ENCODE data around the gene CPVL.
A peak's percentile ranks its signal among the peaks of the same experiment; 100 is the strongest.
"Not testable (repeated sequence)": the region's sequence is repeated elsewhere in the genome, so short reads cannot be mapped to it uniquely, and the experiment has no call there.

The CPVL gene

DNA sequence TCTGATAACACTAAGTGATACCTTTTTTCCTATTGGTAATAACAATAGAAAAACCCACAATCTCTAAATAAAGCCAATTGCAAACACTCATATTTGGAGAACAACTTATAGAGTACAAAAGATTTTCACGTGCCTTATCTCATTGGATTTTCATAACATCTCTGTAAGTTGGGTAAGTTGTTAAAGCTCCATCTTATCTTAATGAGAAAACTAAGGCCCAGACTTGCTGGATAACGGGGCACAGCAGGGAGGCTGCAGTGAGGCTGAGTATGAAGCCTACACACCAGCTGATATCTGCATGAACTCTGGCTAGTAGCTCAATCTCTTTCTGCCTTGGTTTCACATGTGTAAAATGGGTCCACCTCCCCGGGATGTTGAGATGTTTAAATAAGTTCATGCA is 26.8 kb downstream of the CPVL start:
- DNase-seq (ENCODE audit: low read depth in 2 of 2) = no peak

DNA sequence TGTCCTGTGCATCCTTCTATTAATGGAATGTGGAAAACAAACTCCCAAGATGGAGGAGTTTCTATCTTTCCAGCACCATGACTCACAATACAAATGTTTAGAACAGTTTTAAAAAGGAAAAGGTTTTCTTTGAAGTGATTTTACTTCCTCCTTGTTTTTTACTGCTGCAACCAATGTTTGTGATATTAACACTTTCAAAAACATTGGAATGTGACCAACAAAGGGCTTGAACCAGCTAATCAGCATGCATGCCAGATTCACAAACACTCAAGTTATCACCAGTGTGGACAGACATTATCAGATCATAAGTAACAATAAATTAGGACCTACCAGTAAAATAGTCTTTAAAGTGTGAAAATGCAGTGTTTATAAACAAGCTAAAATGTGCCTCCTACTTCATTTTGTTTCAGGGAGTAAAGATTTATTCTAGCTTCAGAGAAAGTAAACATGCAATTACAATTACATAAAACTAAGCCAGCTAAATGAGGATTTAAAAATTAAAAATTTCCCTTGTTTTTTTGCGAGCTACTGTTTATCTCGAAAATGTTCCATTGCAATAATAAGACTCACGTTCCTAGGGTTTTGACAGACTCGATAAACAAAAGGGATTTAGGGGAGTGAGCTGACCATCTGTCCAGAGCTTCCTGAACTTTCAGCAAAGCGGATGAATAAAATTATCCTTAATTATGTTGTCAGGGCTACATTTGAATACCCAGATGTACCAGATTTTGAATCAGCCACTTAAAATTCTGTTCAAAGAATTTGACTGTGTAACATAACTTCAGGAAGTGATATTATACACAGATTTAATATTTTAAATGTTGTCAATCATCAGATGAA is 29.8 kb downstream of the CPVL start:
- DNase-seq (ENCODE audit: low read depth in 2 of 2) = no peak

DNA sequence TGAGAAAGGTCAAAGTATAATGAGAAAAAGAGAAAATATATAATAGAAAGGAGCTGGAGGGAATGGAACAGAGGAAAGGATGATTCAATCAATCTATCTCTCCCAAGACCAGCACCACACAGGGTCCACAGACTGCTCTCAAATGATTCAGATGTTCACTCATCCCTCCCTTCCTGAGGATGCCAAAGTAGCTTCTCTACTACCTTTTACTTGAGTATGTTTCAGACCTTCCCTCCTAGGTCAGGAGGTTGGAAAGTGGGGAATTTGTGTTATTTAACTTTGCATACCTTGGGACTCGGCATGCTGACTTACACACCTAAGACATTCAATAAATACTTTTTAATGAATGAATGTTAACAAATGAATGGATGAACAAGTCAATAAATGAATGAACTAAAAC is 30.6 kb downstream of the CPVL start:
- DNase-seq (ENCODE audit: low read depth in 2 of 2) = no peak

DNA sequence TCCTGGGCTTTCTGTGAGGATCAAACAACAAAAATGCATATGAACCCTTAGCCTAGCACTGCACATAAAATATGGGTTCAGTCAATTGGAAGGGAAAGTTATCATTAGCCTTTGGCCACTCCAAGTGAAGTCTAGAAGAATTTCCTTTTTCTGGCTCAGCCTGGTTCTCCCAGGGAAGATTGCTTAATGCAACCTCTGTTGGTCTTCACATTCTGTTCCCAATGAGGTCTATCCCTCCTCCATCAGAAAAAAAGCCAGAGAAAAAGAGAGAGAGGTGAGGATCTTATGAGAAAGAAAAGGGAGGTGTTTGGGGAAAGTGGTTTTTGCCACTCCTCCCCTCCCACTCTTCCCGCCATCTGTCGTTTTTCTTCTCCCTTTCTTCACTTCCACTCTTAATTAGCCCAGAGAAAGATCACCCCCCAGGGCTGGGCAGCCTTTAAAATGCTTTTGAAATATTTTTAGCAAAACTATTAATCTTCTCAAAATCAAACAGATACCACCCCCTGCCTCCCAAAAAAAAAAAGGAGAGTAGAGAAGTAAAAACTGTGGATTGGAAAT is 31.1 kb downstream of the CPVL start:
- no peak for DNase-seq (ENCODE audit: low read depth in 2 of 2)

- not testable (repeated sequence) for DNase-seq (ENCODE audit: low read depth in 2 of 2)
These were observed 32.1 kb downstream of the CPVL start for GRCh38 chr7:29114266-29114665.

- DNase-seq (ENCODE audit: low read depth in 2 of 2) = no peak
These were observed 32.8 kb downstream of the CPVL start for GRCh38 chr7:29113384-29114102.

DNA sequence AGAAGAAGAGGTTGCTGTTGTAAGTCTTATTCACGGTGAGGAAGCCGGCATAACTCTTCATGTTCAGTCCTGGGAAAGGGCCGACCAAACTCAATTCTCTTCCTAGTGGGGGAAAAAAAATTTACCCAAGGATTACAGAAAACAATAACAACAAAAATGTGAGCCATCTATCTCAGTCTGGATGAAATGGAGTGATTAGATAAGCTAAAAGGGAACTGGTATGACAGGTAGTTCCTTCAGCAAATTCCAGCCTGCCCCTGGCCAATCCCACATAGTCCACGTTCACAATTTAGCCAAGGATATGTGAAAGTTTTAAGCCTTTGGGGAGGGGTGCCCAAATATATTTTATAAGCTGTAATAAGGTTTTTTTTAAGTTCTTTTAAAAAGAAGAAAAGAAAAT is 33.6 kb downstream of the CPVL start:
- DNase-seq (ENCODE audit: low read depth in 2 of 2) = no peak

DNA sequence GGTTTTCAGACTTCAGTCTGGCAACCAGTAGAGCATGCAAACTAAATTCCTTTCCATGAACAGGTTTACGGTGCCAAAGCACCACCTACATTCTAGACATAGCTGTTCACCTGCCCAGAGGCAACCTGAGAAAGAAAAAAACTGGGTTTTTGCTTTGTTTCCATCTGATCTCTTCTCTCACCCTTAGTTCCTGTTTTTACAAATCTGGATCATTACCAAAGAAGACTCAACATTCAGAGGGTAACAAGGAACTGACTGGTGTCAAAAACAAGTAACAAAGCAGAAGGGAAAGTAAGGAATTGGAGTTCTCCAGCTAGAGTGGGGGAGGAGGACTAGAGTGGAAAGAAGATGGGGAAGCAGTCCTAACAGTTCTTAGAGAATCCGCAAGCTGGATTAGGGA is 36.4 kb downstream of the CPVL start:
- no peak for DNase-seq (ENCODE audit: low read depth in 2 of 2)

DNA sequence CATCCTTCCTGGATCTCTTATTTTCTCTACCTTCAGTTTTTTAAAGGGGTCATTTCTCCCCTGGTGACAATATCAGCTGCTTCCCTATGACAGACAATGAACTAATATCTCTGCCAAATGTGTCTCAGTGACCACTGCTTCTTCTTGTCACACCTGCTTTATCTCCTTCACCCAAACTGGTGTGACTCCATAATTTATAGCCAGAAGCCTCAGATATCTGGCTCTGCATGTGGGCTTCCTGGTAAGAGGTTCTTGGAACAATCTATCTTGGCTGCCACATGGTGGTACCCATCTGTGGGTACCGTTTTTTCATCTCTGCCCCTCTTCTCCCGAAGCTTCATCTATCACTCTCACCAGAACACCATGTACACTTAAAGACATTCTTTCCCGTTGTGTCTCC is 37.0 kb downstream of the CPVL start:
- DNase-seq (ENCODE audit: low read depth in 2 of 2) = no peak

- DNase-seq (ENCODE audit: low read depth in 2 of 2) = no peak
These were observed 39.3 kb downstream of the CPVL start for GRCh38 chr7:29107056-29107455.

GRCh38 chr7:29106669-29106988 is 39.7 kb downstream of the CPVL start:
- no peak for DNase-seq (ENCODE audit: low read depth in 2 of 2)

GRCh38 chr7:29105752-29106668 is 40.3 kb downstream of the CPVL start:
- peak in 1 of 2 donors; percentile 22 for DNase-seq (ENCODE audit: low read depth in 2 of 2)

DNA sequence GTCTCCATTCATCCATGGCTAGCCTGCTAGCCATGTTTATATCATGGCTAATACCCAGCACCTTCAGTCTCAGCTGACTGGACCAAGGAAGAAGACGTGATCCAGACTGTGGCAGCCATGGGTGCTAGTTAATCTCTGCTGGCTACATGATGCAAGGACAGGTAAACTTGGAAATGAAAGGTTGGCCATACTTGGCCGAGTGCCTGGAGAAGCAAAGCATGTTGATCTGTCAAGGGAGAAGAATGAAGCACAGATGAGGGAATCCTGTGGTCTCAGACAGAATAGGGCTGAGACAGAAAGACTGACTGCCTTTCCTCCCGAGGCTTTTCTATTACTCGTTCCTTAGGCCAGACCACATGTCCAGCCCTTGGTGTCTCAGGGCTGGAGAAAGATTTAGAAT is 41.1 kb downstream of the CPVL start:
- no peak for DNase-seq (ENCODE audit: low read depth in 2 of 2)

DNA sequence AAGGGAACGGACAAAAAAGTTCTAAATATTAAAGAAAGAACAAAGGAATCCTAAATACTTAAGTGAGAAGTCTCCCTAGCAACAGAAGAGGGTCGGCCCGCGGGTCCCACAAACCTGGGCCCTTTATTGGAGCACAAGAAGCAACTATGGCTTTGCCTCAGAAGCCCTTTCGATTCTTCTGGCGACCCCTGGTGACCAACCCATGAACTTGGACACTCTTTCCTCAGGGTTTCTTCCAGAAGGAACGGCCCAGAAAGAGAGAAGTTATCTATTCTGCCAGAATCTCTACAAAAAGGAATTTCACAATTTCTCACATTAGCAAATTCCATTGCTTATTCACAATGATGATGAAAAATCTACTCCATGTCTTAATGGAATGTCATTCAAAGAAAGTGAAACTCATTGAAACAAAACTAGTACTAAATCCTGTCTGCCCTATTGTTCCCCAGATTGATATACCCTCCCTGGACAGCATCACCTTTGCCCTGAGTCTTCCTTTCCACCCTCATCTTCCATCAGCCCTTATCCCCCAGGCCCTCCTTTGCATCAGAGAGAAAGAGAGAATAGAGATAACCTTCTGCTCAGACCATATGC is 43.7 kb downstream of the CPVL start:
- no peak for DNase-seq (ENCODE audit: low read depth in 2 of 2)

DNA sequence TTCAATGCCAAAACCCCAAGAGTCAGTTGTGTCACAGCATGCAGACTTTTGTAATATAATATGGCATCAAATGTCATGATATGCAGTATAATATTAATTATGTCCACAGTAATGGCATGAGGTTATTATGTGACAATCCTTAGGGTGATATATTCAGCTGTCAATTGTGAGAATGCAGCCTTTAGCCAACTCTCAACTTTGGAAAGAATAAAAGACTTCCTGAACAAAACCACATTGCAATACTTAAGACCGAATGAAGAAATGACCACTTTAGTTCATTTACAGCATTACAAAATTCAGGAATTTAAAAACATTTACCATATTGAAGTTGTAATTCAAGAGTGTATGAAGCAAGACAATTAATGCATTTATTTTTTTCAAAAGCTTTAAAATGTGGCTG is 45.4 kb downstream of the CPVL start:
- no peak for DNase-seq (ENCODE audit: low read depth in 2 of 2)

DNA sequence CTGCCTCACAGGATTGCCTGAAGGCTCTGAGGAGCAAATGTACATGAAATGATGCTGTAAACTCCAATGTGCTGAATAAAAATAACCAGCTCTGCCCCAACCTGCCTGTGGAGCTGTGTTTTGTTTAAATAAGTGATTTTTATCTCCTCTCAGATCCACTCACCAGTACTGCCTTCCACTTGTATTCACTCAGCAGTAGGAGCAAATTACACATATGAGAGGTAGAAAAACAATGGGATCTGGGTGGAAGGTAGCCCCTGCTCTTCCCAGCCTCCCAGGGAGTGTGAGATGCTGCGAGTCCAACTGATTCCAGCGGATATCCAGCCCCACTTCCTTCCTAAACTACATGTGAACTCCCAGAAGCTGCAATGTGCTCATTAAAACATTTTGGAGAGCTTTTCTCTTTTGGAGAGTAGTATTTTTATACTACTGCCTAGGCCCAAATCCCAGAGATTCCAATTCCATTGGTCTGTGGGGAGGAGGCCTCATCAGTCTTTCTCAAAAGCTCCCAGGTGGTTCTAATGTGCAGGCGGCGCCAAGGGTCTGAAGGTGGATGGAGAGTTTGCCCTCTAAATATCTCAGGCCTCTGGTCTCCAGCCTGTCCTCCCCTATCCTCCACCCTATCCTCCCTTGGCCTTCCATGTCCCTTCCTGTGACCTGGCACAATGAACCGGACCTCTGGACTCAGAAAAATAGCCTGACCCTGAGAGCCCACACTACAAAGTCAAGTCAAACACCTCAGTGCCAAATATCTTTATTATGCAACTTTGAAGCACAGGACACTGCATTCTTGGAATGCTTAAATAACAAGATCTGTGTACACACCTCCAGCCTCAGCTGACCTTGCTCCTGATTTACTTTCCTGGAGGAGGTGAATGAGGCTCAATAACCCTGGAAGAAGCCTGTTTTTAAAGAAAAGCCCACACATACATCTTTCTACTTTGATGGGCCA is 46.2 kb downstream of the CPVL start:
- DNase-seq (ENCODE audit: low read depth in 2 of 2) = no peak

DNA sequence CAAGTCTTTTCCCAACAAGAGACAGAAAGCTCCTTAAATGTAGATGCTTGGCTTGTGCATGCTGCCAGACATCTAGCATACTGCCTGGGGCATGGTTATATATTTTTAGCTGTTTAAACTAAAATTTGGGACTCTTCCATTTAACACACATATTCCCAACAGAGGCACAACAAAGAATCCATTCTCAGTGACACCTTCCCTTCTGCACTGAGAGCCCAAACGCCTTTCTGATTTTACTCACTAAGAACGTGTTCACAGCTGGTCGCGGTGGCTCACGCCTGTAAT is 49.9 kb downstream of the CPVL start:
- DNase-seq (ENCODE audit: low read depth in 2 of 2) = no peak

DNA sequence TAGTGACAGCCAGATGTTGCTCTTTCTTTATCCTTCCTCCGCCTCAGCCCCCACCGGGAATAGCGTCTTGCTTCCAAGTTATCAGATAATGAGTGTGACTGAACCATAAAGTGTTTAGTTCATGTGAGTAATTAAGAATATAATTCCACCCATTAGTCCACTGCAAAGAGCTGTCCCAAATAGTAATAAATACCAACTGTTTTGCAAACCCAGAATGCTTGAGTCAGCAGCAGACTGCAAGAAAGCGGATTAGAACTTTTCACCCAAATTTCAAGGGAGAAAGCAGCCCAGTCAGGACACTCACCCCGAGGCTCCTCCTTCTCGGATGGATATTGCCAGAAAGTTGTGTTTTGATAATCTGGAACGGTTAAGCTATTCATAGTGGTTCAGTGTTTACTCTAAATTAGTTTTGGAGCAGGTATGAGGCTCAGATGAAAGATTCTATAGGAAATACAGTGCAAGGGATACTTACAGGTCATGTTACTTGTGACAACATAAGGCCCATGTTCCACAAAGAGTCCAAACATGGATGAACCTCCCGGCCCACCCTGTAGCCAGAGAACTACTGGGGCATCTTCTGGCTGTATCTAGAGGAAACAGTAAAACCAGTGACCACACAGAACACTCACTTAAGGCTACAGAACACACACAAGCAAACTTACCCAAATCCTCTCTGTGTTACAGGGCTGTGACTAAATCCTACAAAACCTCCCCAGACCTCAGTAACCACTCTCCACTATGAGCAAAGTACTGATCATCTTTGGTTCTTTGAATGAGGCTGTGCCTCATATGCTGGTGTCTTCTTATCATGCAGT is 50.5 kb downstream of the CPVL start:
- DNase-seq (ENCODE audit: low read depth in 2 of 2) = no peak

- not testable (repeated sequence) for DNase-seq (ENCODE audit: low read depth in 2 of 2)
These were observed 53.2 kb downstream of the CPVL start for GRCh38 chr7:29093091-29093490.

DNA sequence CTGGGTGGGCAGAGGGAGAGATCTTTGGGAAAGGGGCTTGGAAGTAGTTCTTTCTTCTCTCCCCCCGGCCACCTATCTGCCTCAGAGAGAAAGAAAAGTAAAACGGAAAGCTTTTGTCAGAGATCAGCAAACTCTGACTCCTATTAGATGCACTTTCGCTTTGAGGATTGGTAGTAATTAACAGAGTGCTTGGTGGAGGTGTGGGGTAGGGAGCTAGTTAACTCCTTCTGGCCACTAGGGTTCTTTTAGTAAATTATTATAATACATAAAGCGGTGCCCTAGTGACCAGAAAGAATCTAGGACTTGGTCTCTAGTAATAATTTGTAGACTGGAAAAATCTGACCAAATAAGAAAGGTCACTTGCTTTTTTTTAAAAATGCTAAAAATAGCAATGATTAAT is 54.6 kb downstream of the CPVL start:
- DNase-seq (ENCODE audit: low read depth in 2 of 2) = no peak

Measured in activated CD4-positive, alpha-beta T cell treated with anti-CD3 and anti-CD28 coated beads for 24 hours (primary cell).